H9 (cell line): ENCODE measurements around the gene CTPS2. TPM values are rescaled to one million over a fixed set of nuclear protein-coding genes. Genes with fewer than 3 reads are reported as not detected.

ENCODE experiments used
- DNase-seq: peaks from one replicate; pipeline ENCODE4 v3.0.0-alpha.2; 2017
- H2AFZ ChIP-seq: one replicate; pipeline ENCODE4 v1.6.1; 2013; ENCODE audit warnings: mild to moderate bottlenecking, low read length, control low read depth, moderate library complexity
- H2AK5ac ChIP-seq: 2 replicates; pipeline ENCODE4 v1.6.1; 2013; ENCODE audit warnings: low read length, control low read depth, mixed read lengths; ENCODE audit not compliant: insufficient read length
- H2BK120ac ChIP-seq: one replicate; pipeline ENCODE4 v1.6.1; 2013; ENCODE audit warnings: low read depth, mild to moderate bottlenecking, low read length, control low read depth, inconsistent platforms; ENCODE audit not compliant: poor library complexity, severe bottlenecking
- H2BK12ac ChIP-seq: 2 replicates; pipeline ENCODE4 v1.6.1; 2013; ENCODE audit warnings: low read length, control low read depth, mixed read lengths, low read depth; ENCODE audit not compliant: insufficient read length
- H2BK15ac ChIP-seq: 2 replicates; pipeline ENCODE4 v1.6.1; 2013; ENCODE audit warnings: low read depth, low read length, control low read depth
- H2BK20ac ChIP-seq: one replicate; pipeline ENCODE4 v1.6.1; 2013; ENCODE audit warnings: low read depth, mild to moderate bottlenecking, low read length, control low read depth, inconsistent platforms; ENCODE audit not compliant: poor library complexity, severe bottlenecking
- H2BK5ac ChIP-seq: 2 replicates; pipeline ENCODE4 v1.6.1; 2013; ENCODE audit warnings: low read length, control low read depth, mixed read lengths; ENCODE audit not compliant: insufficient read length
- H3K14ac ChIP-seq: 2 replicates; pipeline ENCODE4 v1.6.1; 2013; ENCODE audit warnings: low read length, control low read depth; ENCODE audit not compliant: insufficient read depth
- H3K18ac ChIP-seq: 2 replicates; pipeline ENCODE4 v1.6.1; 2013; ENCODE audit warnings: low read depth, mild to moderate bottlenecking, mixed read lengths, low read length, control low read depth; ENCODE audit not compliant: insufficient read length
- H3K23ac ChIP-seq: 2 replicates; pipeline ENCODE4 v1.6.1; 2013; ENCODE audit warnings: low read length, control low read depth, mixed read lengths, low read depth; ENCODE audit not compliant: insufficient read length
- H3K23me2 ChIP-seq: 2 replicates; pipeline ENCODE4 v1.6.1; 2013; ENCODE audit warnings: low read depth, mild to moderate bottlenecking, mixed read lengths, low read length, control low read depth; ENCODE audit not compliant: insufficient read length, poor library complexity, severe bottlenecking
- H3K27ac ChIP-seq: 2 replicates; pipeline ENCODE4 v1.5.1; 2013; ENCODE audit warnings: low read length, control low read depth, mixed read lengths, low read depth; ENCODE audit not compliant: insufficient read length
- H3K27me3 ChIP-seq: 2 replicates; pipeline ENCODE4 v1.6.1; 2013; ENCODE audit warnings: low read length, control low read depth, inconsistent platforms; ENCODE audit not compliant: insufficient read depth
- H3K4ac ChIP-seq: 2 replicates; pipeline ENCODE4 v1.6.1; 2013; ENCODE audit warnings: low read depth, mild to moderate bottlenecking, control low read depth, inconsistent platforms, low read length, moderate library complexity
- H3K4me1 ChIP-seq: 2 replicates; pipeline ENCODE4 v1.6.1; 2013; ENCODE audit warnings: low read length, control low read depth, inconsistent platforms; ENCODE audit not compliant: insufficient read depth
- H3K4me2 ChIP-seq: 2 replicates; pipeline ENCODE4 v1.6.1; 2013; ENCODE audit warnings: low read length, control low read depth, mixed read lengths; ENCODE audit not compliant: insufficient read length, insufficient read depth
- H3K56ac ChIP-seq: 2 replicates; pipeline ENCODE4 v1.6.1; 2013; ENCODE audit warnings: low read depth, mild to moderate bottlenecking, mixed read lengths, low read length, control low read depth; ENCODE audit not compliant: insufficient read length
- H3K79me1 ChIP-seq: 2 replicates; pipeline ENCODE4 v1.6.1; 2013; ENCODE audit warnings: low read depth, mild to moderate bottlenecking, moderate library complexity, low read length, control low read depth, inconsistent platforms; ENCODE audit not compliant: insufficient read depth, poor library complexity, severe bottlenecking
- H3K79me2 ChIP-seq: 2 replicates; pipeline ENCODE4 v1.6.1; 2013; ENCODE audit warnings: low read length, control low read depth, inconsistent platforms; ENCODE audit not compliant: insufficient read depth
- H3K9ac ChIP-seq: 2 replicates; pipeline ENCODE4 v1.6.1; 2013; ENCODE audit warnings: low read length, control low read depth, mixed read lengths; ENCODE audit not compliant: insufficient read length; ENCODE audit errors: extremely low read depth
- H3K9me3 ChIP-seq: one replicate; pipeline ENCODE4 v1.6.1; 2013; ENCODE audit warnings: low read depth, low read length, inconsistent platforms; ENCODE audit not compliant: control insufficient read depth
- H3T11ph ChIP-seq: one replicate; pipeline ENCODE4 v1.6.1; 2013; ENCODE audit warnings: mild to moderate bottlenecking, low read length, control low read depth, inconsistent platforms
- H4K20me1 ChIP-seq: one replicate; pipeline ENCODE4 v1.6.1; 2013; ENCODE audit not compliant: control insufficient read depth, insufficient read length, insufficient read depth
- H4K5ac ChIP-seq: 2 replicates; pipeline ENCODE4 v1.6.1; 2013; ENCODE audit warnings: low read depth, mild to moderate bottlenecking, mixed read lengths, low read length, control low read depth; ENCODE audit not compliant: insufficient read length
- H4K8ac ChIP-seq: replicated peaks from 2 replicates; pipeline ENCODE4 v1.6.1; 2013; ENCODE audit warnings: low read length, control low read depth, mixed read lengths, low read depth; ENCODE audit not compliant: insufficient read length
- H4K91ac ChIP-seq: 2 replicates; pipeline ENCODE4 v1.6.1; 2013; ENCODE audit warnings: low read depth, mild to moderate bottlenecking, moderate library complexity, mixed read lengths, low read length, control low read depth; ENCODE audit not compliant: insufficient read length
- H3K27ac Mint-ChIP-seq, 3 experiments: 2 replicates in 2 of 3; 3 replicates in 1 of 3; pipeline ENCODE4 v1.8.0; 2020 to 2021; ENCODE audit warnings: mixed read lengths in 3 of 3, mild to moderate bottlenecking in 1 of 3, moderate library complexity in 1 of 3
- H3K27me3 Mint-ChIP-seq: 2 replicates; pipeline ENCODE4 v1.8.0; 2021; ENCODE audit warnings: low read depth, mild to moderate bottlenecking, moderate library complexity, mixed read lengths
- H3K36me3 Mint-ChIP-seq, 3 experiments: 2 replicates in 2 of 3; 3 replicates in 1 of 3; pipeline ENCODE4 v1.8.0; 2020 to 2021; ENCODE audit warnings: low read depth in 3 of 3, mixed read lengths in 3 of 3; ENCODE audit not compliant: insufficient read depth in 1 of 3
- H3K4me1 Mint-ChIP-seq, 2 experiments: 2 replicates each; pipeline ENCODE4 v1.8.0; 2020; ENCODE audit warnings: mixed read lengths in 2 of 2
- H3K4me3 Mint-ChIP-seq, 2 experiments: 2 replicates in 1 of 2; 3 replicates in 1 of 2; pipeline ENCODE4 v1.8.0; 2020 to 2021; ENCODE audit warnings: mild to moderate bottlenecking in 2 of 2, mixed read lengths in 2 of 2, moderate library complexity in 1 of 2
- H3K9me3 Mint-ChIP-seq, 2 experiments: 2 replicates in 1 of 2; 3 replicates in 1 of 2; pipeline ENCODE4 v1.8.0; 2020; ENCODE audit warnings: mild to moderate bottlenecking in 2 of 2, mixed read lengths in 2 of 2, moderate library complexity in 1 of 2
- CTCF ChIP-seq: fragments of 200-600 bp; sonication (generic); conservative IDR thresholded peaks from 3 replicates; pipeline ENCODE4 v1.8.0; 2021; ENCODE audit warnings: antibody characterized with exemption, mild to moderate bottlenecking
- WGBS: extraction: QIAGEN DNeasy Blood & Tissue Kit; methylation state at CpG from one replicate; pipeline ENCODE4 v1.1.7; 2013; ENCODE audit warnings: missing lambda C conversion rate, low lambda C conversion rate, mixed read lengths; ENCODE audit not compliant: insufficient read length; ENCODE audit errors: extremely low coverage; 5-methylcytosine and 5-hydroxymethylcytosine counted together
- total RNA-seq: library from RNA; stranded (reverse); gene quantifications from 2 replicates; pipeline ENCODE4 v1.2.1, GENCODE V29; 2021

The CTPS2 gene
- total RNA-seq, 1 experiment from 2014 or later = 69.7 TPM

- no peak overlapping the region for H2BK20ac ChIP-seq
- no CpG with 5 or more reads among the region's 3 CpGs for WGBS
- H3T11ph ChIP-seq = no peak overlapping the region
- peaks cover 48 to 82% (median 71%) of the 10 kb centered on the region in 3 experiments; a peak in 6 of 7 replicates for H3K36me3 Mint-ChIP-seq
- H3K9ac ChIP-seq = no peak overlapping the region
- no peaks in the 10 kb centered on the region for H3K27me3 ChIP-seq
- no peak overlapping the region for H3K27ac ChIP-seq
- H3K4me1 Mint-ChIP-seq = peaks cover 4 to 6% of the 10 kb centered on the region in 2 experiments; a peak in 3 of 4 replicates
- no peak overlapping the region for H4K8ac ChIP-seq
- H3K4ac ChIP-seq = no peak overlapping the region
- H3K79me1 ChIP-seq = peaks cover 5% of the 10 kb centered on the region
- no peaks in the 10 kb centered on the region for H3K4me1 ChIP-seq
- H2BK15ac ChIP-seq = no peak overlapping the region
- H3K4me3 Mint-ChIP-seq = no peak overlapping the region
- TF ChIP-seq CTCF = no peak
- H4K91ac ChIP-seq = no peak overlapping the region
- DNase-seq = no peak
- H2AFZ ChIP-seq = no peak overlapping the region
- H2BK120ac ChIP-seq = no peak overlapping the region
- no peaks in the 10 kb centered on the region for H3K23me2 ChIP-seq
- H2BK5ac ChIP-seq = no peak overlapping the region
- no peak overlapping the region for H3K23ac ChIP-seq
- H2BK12ac ChIP-seq = no peak overlapping the region
- no peaks in the 10 kb centered on the region for H3K9me3 Mint-ChIP-seq
- no peak overlapping the region for H3K4me2 ChIP-seq
- no peaks in the 10 kb centered on the region for H4K20me1 ChIP-seq
- no peak overlapping the region for H3K14ac ChIP-seq
- peak overlapping the region in 2 of 3 experiments; percentile 30 to 84; a peak in 3 of 7 replicates for H3K27ac Mint-ChIP-seq
- H3K56ac ChIP-seq = no peak overlapping the region
- H2AK5ac ChIP-seq = no peak overlapping the region
- H3K27me3 Mint-ChIP-seq = no peaks in the 10 kb centered on the region
- H3K18ac ChIP-seq = no peak overlapping the region
- no peaks in the 10 kb centered on the region for H3K9me3 ChIP-seq
- no peak overlapping the region for H4K5ac ChIP-seq
- H3K79me2 ChIP-seq = peaks cover 4% of the 10 kb centered on the region; the same call in 1 of the 2 replicates
Measured at GRCh38 chrX:16705370-16705769, 7.1 kb downstream of the CTPS2 start.
